ENCODE measurements around the gene UROC1. TPM values are rescaled to one million over a fixed set of nuclear protein-coding genes. Genes with fewer than 3 reads are reported as not detected.

Gene UROC1
- total RNA-seq, 2 donors from 2014 or later, result not detected

- no peak for TF ChIP-seq CTCF (IDR thresholded peaks at IDR 0.05)
- Histone ChIP-seq H3K27ac (no peak overlapping the region), H3K9me3 (no peaks in the 10 kb centered on the region), H3K27me3 (no peaks in the 10 kb centered on the region), H3K36me3 (no peaks in the 10 kb centered on the region), H3K4me3 (no peak overlapping the region), H3K4me1 (peaks cover 0 to 3% of the 10 kb centered on the region in 2 donors)
- no peak for DNase-seq (ENCODE audit: low spot score)
These were observed 1.2 kb upstream of the UROC1 start for GRCh38 chr3:126518779-126519177.

GRCh38 chr3:126517986-126518778 is 609 bp upstream of the UROC1 start:
- Histone ChIP-seq H3K4me3 (no peak overlapping the region), H3K9me3 (no peaks in the 10 kb centered on the region), H3K27me3 (no peaks in the 10 kb centered on the region), H3K4me1 (peaks cover 0 to 3% of the 10 kb centered on the region in 2 donors), H3K27ac (no peak overlapping the region), H3K36me3 (no peaks in the 10 kb centered on the region)
- DNase-seq (ENCODE audit: low spot score), result no peak
- no peak for TF ChIP-seq CTCF (IDR thresholded peaks at IDR 0.05)

- peaks cover 0 to 7% of the 10 kb centered on the region in 2 donors for H3K4me1 ChIP-seq
- no peak for DNase-seq (ENCODE audit: low spot score)
- H3K27me3 ChIP-seq, result no peaks in the 10 kb centered on the region
- H3K9me3 ChIP-seq, result no peaks in the 10 kb centered on the region
- no peak overlapping the region for H3K4me3 ChIP-seq
- H3K36me3 ChIP-seq, result no peaks in the 10 kb centered on the region
- no peak for TF ChIP-seq CTCF (IDR thresholded peaks at IDR 0.05)
- H3K27ac ChIP-seq, result no peak overlapping the region
These were observed 660 bp downstream of the UROC1 start for GRCh38 chr3:126516936-126517290.

- H3K4me1 ChIP-seq, result peaks cover 0 to 7% of the 10 kb centered on the region in 2 donors
- H3K27me3 ChIP-seq, result no peaks in the 10 kb centered on the region
- no peak overlapping the region for H3K27ac ChIP-seq
- H3K9me3 ChIP-seq, result no peaks in the 10 kb centered on the region
- H3K36me3 ChIP-seq, result no peaks in the 10 kb centered on the region
- no peak for DNase-seq (ENCODE audit: low spot score)
- TF ChIP-seq CTCF (IDR thresholded peaks at IDR 0.05), result no peak
- no peak overlapping the region for H3K4me3 ChIP-seq
These were observed 1.2 kb downstream of the UROC1 start for GRCh38 chr3:126516152-126516935.

GRCh38 chr3:126515066-126515706 is 2.4 kb downstream of the UROC1 start:
- no peaks in the 10 kb centered on the region for H3K27me3 ChIP-seq
- H3K36me3 ChIP-seq, result no peaks in the 10 kb centered on the region
- no peak for TF ChIP-seq CTCF (IDR thresholded peaks at IDR 0.05)
- no peaks in the 10 kb centered on the region for H3K9me3 ChIP-seq
- DNase-seq (ENCODE audit: low spot score), result no peak
- no peak overlapping the region for H3K4me3 ChIP-seq
- peaks cover 0 to 7% of the 10 kb centered on the region in 2 donors for H3K4me1 ChIP-seq
- H3K27ac ChIP-seq, result no peak overlapping the region

Measured in right atrium auricular region (tissue), 2 donors.